GM19324 (cell line): ENCODE results near the gene BST1.
"Not testable (repeated sequence)": the region's sequence is repeated elsewhere in the genome, so short reads cannot be mapped to it uniquely, and the experiment has no call there.

Experiments
- ATAC-seq: cut with Tn5 transposase; IDR thresholded peaks from one replicate; pipeline ENCODE4 v1.9.1; 2021; ENCODE audit warnings: mild to moderate bottlenecking, moderate library complexity; ENCODE audit not compliant: unreplicated experiment, low FRiP score

BST1 gene

GRCh38 chr4:15740764-15741404 lies 38.0 kb downstream of the BST1 start:
- no peak for ATAC-seq

GRCh38 chr4:15742083-15742582 lies 39.3 kb downstream of the BST1 start:
- ATAC-seq, result no peak

GRCh38 chr4:15742637-15743036 lies 39.8 kb downstream of the BST1 start:
- no peak for ATAC-seq

- no peak for ATAC-seq
Observed at GRCh38 chr4:15744016-15744545, 41.2 kb downstream of the BST1 start.

- no peak for ATAC-seq
Observed at GRCh38 chr4:15746110-15746509, 43.2 kb downstream of the BST1 start.

- no peak for ATAC-seq
Observed at GRCh38 chr4:15749001-15749400, 46.1 kb downstream of the BST1 start.

GRCh38 chr4:15751153-15751552 lies 48.3 kb downstream of the BST1 start:
- no peak for ATAC-seq

GRCh38 chr4:15753081-15753480 lies 50.2 kb downstream of the BST1 start:
- no peak for ATAC-seq

GRCh38 chr4:15753786-15754185 lies 50.9 kb downstream of the BST1 start:
- ATAC-seq, result no peak

- no peak for ATAC-seq
Observed at GRCh38 chr4:15754323-15754722, 51.5 kb downstream of the BST1 start.

GRCh38 chr4:15755321-15756155 lies 52.7 kb downstream of the BST1 start:
- peak; percentile 11 for ATAC-seq

- ATAC-seq, result peak; percentile 87
Observed at GRCh38 chr4:15756361-15756861, 53.5 kb downstream of the BST1 start.

- no peak for ATAC-seq
Observed at GRCh38 chr4:15757054-15757453, 54.2 kb downstream of the BST1 start.

GRCh38 chr4:15758294-15758693 lies 55.4 kb downstream of the BST1 start:
- no peak for ATAC-seq

- ATAC-seq, result not testable (repeated sequence)
Observed at GRCh38 chr4:15762460-15762859, 59.6 kb downstream of the BST1 start.

GRCh38 chr4:15765391-15765790 lies 62.5 kb downstream of the BST1 start:
- no peak for ATAC-seq

GRCh38 chr4:15765910-15766697 lies 63.2 kb downstream of the BST1 start:
- no peak for ATAC-seq

GRCh38 chr4:15766821-15767220 lies 64.0 kb downstream of the BST1 start:
- ATAC-seq, result no peak

GRCh38 chr4:15769202-15769601 lies 66.3 kb downstream of the BST1 start:
- no peak for ATAC-seq

- no peak for ATAC-seq
Observed at GRCh38 chr4:15771216-15772058, 68.6 kb downstream of the BST1 start.
